IMR-90 (cell line): ENCODE data around the gene HSPG2. TPM values are rescaled to one million over a fixed set of nuclear protein-coding genes. Genes with fewer than 3 reads are reported as not detected.

Experiments used
- ATAC-seq: fragments of 200-7000 bp; cut with Tn5 transposase; 2 replicates; pipeline ENCODE4 v1.9.1; 2020; ENCODE audit warnings: low read depth, mild to moderate bottlenecking, moderate library complexity
- BruUV-seq: library from RNA; stranded (reverse); fragments of 400-500 nt; replicated peaks from 2 replicates; lab custom pipeline; 2021; lab: Mats Ljungman, UMichigan
- CTCF ChIA-PET: fragments of 300-600 bp; formaldehyde crosslinking; extraction: SDS; loops from one replicate; lab custom pipeline; 2021; ENCODE audit warnings: antibody characterized with exemption; lab: Yijun Ruan, JAX
- POLR2A ChIA-PET: fragments of 300-600 bp; sonication (Branson Sonifier 250); formaldehyde crosslinking; loops from one replicate; lab custom pipeline; 2022; ENCODE audit warnings: antibody characterized with exemption; ENCODE audit not compliant: unreplicated experiment; lab: Charles Lee
- DNase-seq: peaks from one replicate; pipeline ENCODE4 v3.0.0; 2013
- H2AFZ ChIP-seq: replicated peaks from 2 replicates; pipeline ENCODE3; 2013; ENCODE audit warnings: low read length, mild to moderate bottlenecking; ENCODE audit not compliant: poor library complexity
- H2AK5ac ChIP-seq: 2 replicates; pipeline ENCODE4 v1.6.1; 2013; ENCODE audit warnings: low read depth, low read length, inconsistent platforms
- H2AK9ac ChIP-seq: replicated peaks from 2 replicates; pipeline ENCODE3; 2013; ENCODE audit warnings: mild to moderate bottlenecking, low read depth, low read length, moderate library complexity; ENCODE audit not compliant: poor library complexity
- H2BK120ac ChIP-seq: 2 replicates; pipeline ENCODE4 v1.6.1; 2013; ENCODE audit warnings: low read depth, low read length, inconsistent platforms
- H2BK15ac ChIP-seq: 3 replicates; pipeline ENCODE4 v1.6.1; 2013; ENCODE audit warnings: low read depth, low read length, inconsistent platforms
- H2BK20ac ChIP-seq: 2 replicates; pipeline ENCODE4 v1.6.1; 2013; ENCODE audit warnings: low read depth, mild to moderate bottlenecking, inconsistent platforms, low read length, moderate library complexity
- H2BK5ac ChIP-seq: 2 replicates; pipeline ENCODE4 v1.6.1; 2013; ENCODE audit warnings: mild to moderate bottlenecking, low read depth, low read length, inconsistent platforms; ENCODE audit not compliant: poor library complexity, severe bottlenecking
- H3K14ac ChIP-seq: replicated peaks from 2 replicates; pipeline ENCODE4 v1.6.1; 2013; ENCODE audit warnings: low read depth, low read length, inconsistent platforms
- H3K18ac ChIP-seq: 2 replicates; pipeline ENCODE4 v1.6.1; 2013; ENCODE audit warnings: low read depth, low read length, control low read depth
- H3K23ac ChIP-seq: 2 replicates; pipeline ENCODE4 v1.6.1; 2013; ENCODE audit warnings: low read depth, low read length, inconsistent platforms
- H3K27ac ChIP-seq: 2 replicates; pipeline ENCODE4 v1.5.1; 2013; ENCODE audit warnings: mild to moderate bottlenecking, control low read depth, low read length; ENCODE audit not compliant: insufficient read depth
- H3K27me3 ChIP-seq: 2 replicates; pipeline ENCODE4 v1.6.1; 2013; ENCODE audit warnings: low read length; ENCODE audit not compliant: control insufficient read depth, insufficient read depth
- H3K36me3 ChIP-seq: 2 replicates; pipeline ENCODE4 v1.6.1; 2013; ENCODE audit warnings: low read length, mixed read lengths; ENCODE audit not compliant: control insufficient read depth, insufficient read depth
- H3K4ac ChIP-seq: 2 replicates; pipeline ENCODE4 v1.6.1; 2013; ENCODE audit warnings: low read depth, low read length, inconsistent platforms
- H3K4me1 ChIP-seq: 2 replicates; pipeline ENCODE4 v1.6.1; 2013; ENCODE audit warnings: low read length, mixed read lengths; ENCODE audit not compliant: control insufficient read depth, insufficient read depth
- H3K4me2 ChIP-seq: 2 replicates; pipeline ENCODE4 v1.6.1; 2013; ENCODE audit warnings: low read depth, mild to moderate bottlenecking, control low read depth, low read length, moderate library complexity
- H3K4me3 ChIP-seq: 2 replicates; pipeline ENCODE4 v1.5.1; 2013; ENCODE audit warnings: low read depth, mild to moderate bottlenecking, control low read depth, low read length, moderate library complexity; ENCODE audit not compliant: insufficient read depth
- H3K56ac ChIP-seq: 2 replicates; pipeline ENCODE4 v1.6.1; 2013; ENCODE audit warnings: low read length, inconsistent platforms; ENCODE audit not compliant: insufficient read depth; ENCODE audit errors: extremely low read depth
- H3K79me1 ChIP-seq, 2 experiments: 2 replicates each; pipeline ENCODE4 v1.6.1; 2013; ENCODE audit warnings: low read length in 2 of 2, inconsistent platforms in 1 of 2, low read depth in 1 of 2
- H3K9ac ChIP-seq: 2 replicates; pipeline ENCODE4 v1.6.1; 2013; ENCODE audit warnings: low read depth, low read length, control low read depth
- H3K9me1 ChIP-seq: 2 replicates; pipeline ENCODE4 v1.6.1; 2013; ENCODE audit warnings: low read length, inconsistent platforms; ENCODE audit not compliant: insufficient read depth
- H3K9me3 ChIP-seq: 2 replicates; pipeline ENCODE4 v1.6.1; 2013; ENCODE audit warnings: low read length; ENCODE audit not compliant: control insufficient read depth, insufficient read depth
- H4K20me1 ChIP-seq: 2 replicates; pipeline ENCODE4 v1.6.1; 2013; ENCODE audit warnings: low read length, inconsistent platforms; ENCODE audit not compliant: insufficient read depth
- H4K5ac ChIP-seq: 2 replicates; pipeline ENCODE4 v1.6.1; 2013; ENCODE audit warnings: mild to moderate bottlenecking, low read depth, low read length, control low read depth
- H4K8ac ChIP-seq, 2 experiments: 2 replicates each; pipeline ENCODE4 v1.6.1; 2013; ENCODE audit warnings: low read depth in 2 of 2, low read length in 2 of 2, control low read depth in 1 of 2, inconsistent platforms in 1 of 2
- H4K91ac ChIP-seq: 2 replicates; pipeline ENCODE4 v1.6.1; 2013; ENCODE audit warnings: low read depth, low read length, inconsistent platforms; ENCODE audit not compliant: insufficient read depth
- CEBPB ChIP-seq: IDR thresholded peaks from 2 replicates; pipeline ENCODE4 v1.6.1; 2012; ENCODE audit warnings: low read depth, low read length, improper control_type of control experiment
- CHD1 ChIP-seq: IDR thresholded peaks from 2 replicates; pipeline ENCODE4 v1.6.1; 2012; ENCODE audit warnings: low read depth, low read length, improper control_type of control experiment
- CTCF ChIP-seq: conservative IDR thresholded peaks from 2 replicates; pipeline ENCODE4 v1.5.1; 2012; ENCODE audit warnings: mild to moderate bottlenecking, low read depth, low read length, improper control_type of control experiment
- ELK1 ChIP-seq: fragments of 150-350 bp; IDR thresholded peaks from 2 replicates; pipeline ENCODE4 v1.6.1; 2016; ENCODE audit warnings: low read depth, mild to moderate bottlenecking, low read length, moderate library complexity, borderline replicate concordance
- FOS ChIP-seq: fragments of 150-350 bp; IDR thresholded peaks from 2 replicates; pipeline ENCODE4 v1.6.1; 2016; ENCODE audit warnings: low read depth, low read length
- MAFK ChIP-seq: IDR thresholded peaks from 2 replicates; pipeline ENCODE4 v1.6.1; 2012; ENCODE audit warnings: low read depth, low read length, improper control_type of control experiment
- MAZ ChIP-seq: IDR thresholded peaks from 2 replicates; pipeline ENCODE4 v1.6.1; 2012; ENCODE audit warnings: low read depth, mild to moderate bottlenecking, low read length, improper control_type of control experiment, moderate library complexity, borderline replicate concordance
- MXI1 ChIP-seq: IDR thresholded peaks from 2 replicates; pipeline ENCODE4 v1.6.1; 2012; ENCODE audit warnings: low read depth, mild to moderate bottlenecking, low read length, moderate library complexity, borderline replicate concordance
- NFE2L2 ChIP-seq: fragments of 150-350 bp; IDR thresholded peaks from 2 replicates; pipeline ENCODE4 v1.6.1; 2016; ENCODE audit warnings: low read depth, mild to moderate bottlenecking, low read length
- RCOR1 ChIP-seq: IDR thresholded peaks from 2 replicates; pipeline ENCODE4 v1.6.1; 2012; ENCODE audit warnings: mild to moderate bottlenecking, low read length, improper control_type of control experiment; ENCODE audit not compliant: insufficient replicate concordance
- RFX5 ChIP-seq: IDR thresholded peaks from 2 replicates; pipeline ENCODE4 v1.8.0; 2012; ENCODE audit warnings: low read depth, mild to moderate bottlenecking, low read length, moderate library complexity
- SMC3 ChIP-seq: fragments of 150-350 bp; IDR thresholded peaks from 2 replicates; pipeline ENCODE4 v1.6.1; 2016; ENCODE audit warnings: low read depth, mild to moderate bottlenecking, antibody characterized with exemption, low read length, moderate library complexity
- WGBS, 2 experiments: methylation state at CpG; one replicate each; pipeline versions ENCODE4 v1.1.5 to v1.1.7; 2013; ENCODE audit warnings: missing lambda C conversion rate in 2 of 2; ENCODE audit not compliant: insufficient read length in 1 of 2; ENCODE audit errors: extremely low coverage in 2 of 2; 5-methylcytosine and 5-hydroxymethylcytosine counted together
- dilution Hi-C: fragments of 300-500 bp; cut with HindIII; formaldehyde crosslinking; loops from one replicate; pipeline ENCODE4 v1.14.3; 2018; ENCODE audit warnings: low sequenced_read_pairs; ENCODE audit not compliant: unreplicated experiment
- in situ Hi-C: fragments of 300-500 bp; cut with MboI; formaldehyde crosslinking; loops from 3 replicates; pipeline ENCODE4 v1.14.3; 2019; ENCODE audit warnings: low sequenced_read_pairs, inconsistent platforms, mixed read lengths
- intact Hi-C: fragments of 100-400 bp; cut with micrococcal nuclease; formaldehyde crosslinking; loops from 2 replicates; pipeline ENCODE4 v1.10.0; 2022
- polyA plus RNA-seq, 3 experiments: library from polyadenylated mRNA; depleted of rRNA; stranded (reverse); fragments of >200 nt; gene quantifications; 2 replicates each; pipeline ENCODE4 v1.2.3, GENCODE V29; 2012; ENCODE audit warnings: low replicate concordance in 1 of 3
- total RNA-seq: library from RNA; depleted of rRNA; stranded (reverse); fragments of >200 nt; gene quantifications from 2 replicates; pipeline ENCODE4 v1.2.3, GENCODE V29; 2012

Gene HSPG2
- total and polyA plus RNA-seq, 2 of the 4 experiments (the other 2 are of a cell fraction), result 15.8 to 94.0 TPM

GRCh38 chr1:21821385-21822019 is 115.6 kb downstream of the HSPG2 start:
- no peak overlapping the region for H3K4me2 ChIP-seq
- no peaks in the 10 kb centered on the region for H3K9me3 ChIP-seq
- intact Hi-C loops, result no loop called here
- whole genome bisulfite sequencing, 2 experiments, result 78% methylated on average over 3 of the region's 11 CpGs; no CpG with 5 or more reads in 1 of the 2 experiments
- no peak overlapping the region for H2AFZ ChIP-seq
- ATAC-seq (no peak), DNase-seq (no peak)
- H3K9me1 ChIP-seq, result peaks cover 11% of the 10 kb centered on the region
- no peak overlapping the region for H2BK20ac ChIP-seq
- no peak overlapping the region for H3K14ac ChIP-seq
- H2AK9ac ChIP-seq, result no peak overlapping the region
- H3K4me3 ChIP-seq, result no peak overlapping the region
- no peak overlapping the region for H3K23ac ChIP-seq
- H3K18ac ChIP-seq, result no peak overlapping the region
- no TSS peak for BruUV-seq
- no peak overlapping the region for H3K27ac ChIP-seq
- peaks cover 4% of the 10 kb centered on the region for H3K4me1 ChIP-seq
- no peaks in the 10 kb centered on the region for H3K27me3 ChIP-seq
- no peak overlapping the region for H2BK5ac ChIP-seq
- ChIA-PET POLR2A (no interaction called here), CTCF (interaction anchor here (0.9 kb wide), 1 partner anchor 13 kb away, joined by 3 read pairs; no protein-coding TSS in a partner anchor)
- H3K56ac ChIP-seq, result no peak overlapping the region
- H4K8ac ChIP-seq, result no peak overlapping the region
- H3K36me3 ChIP-seq, result peaks cover 40% of the 10 kb centered on the region
- dilution Hi-C loops, result no loop called here
- no peak overlapping the region for H4K5ac ChIP-seq
- no peak overlapping the region for H2AK5ac ChIP-seq
- H3K79me1 ChIP-seq, result no peaks in the 10 kb centered on the region; a peak in 1 of 4 replicates
- H2BK120ac ChIP-seq, result no peak overlapping the region
- no peak overlapping the region for H3K9ac ChIP-seq
- H4K91ac ChIP-seq, result no peak overlapping the region
- TF ChIP-seq FOS (no peak), CEBPB (no peak), MAZ (no peak), RCOR1 (no peak), ELK1 (no peak), NFE2L2 (no peak), SMC3 (no peak), MXI1 (no peak), RFX5 (no peak), MAFK (no peak), CTCF (no peak), CHD1 (no peak)
- no peak overlapping the region for H2BK15ac ChIP-seq
- in situ Hi-C loops, result no loop called here
- 0 out of 2 replicates have a peak, but pooled peaks cover 5% of the 10 kb centered on the region for H4K20me1 ChIP-seq
- no peak overlapping the region for H3K4ac ChIP-seq
